Osteoblast (primary cell): ENCODE measurements around the gene PPP4R3A. TPM values are rescaled to one million over a fixed set of nuclear protein-coding genes. Genes with fewer than 3 reads are reported as not detected.
A peak's percentile ranks its signal among the peaks of the same experiment; 100 is the strongest.

ENCODE experiments used
- DNase-seq: peaks from one replicate; pipeline ENCODE4 v3.0.0; 2011; ENCODE audit warnings: low spot score, mixed read lengths; ENCODE audit not compliant: insufficient read length; ENCODE audit errors: missing footprints
- H2AFZ ChIP-seq: 2 replicates; pipeline ENCODE4 v1.6.0; 2011; ENCODE audit warnings: mild to moderate bottlenecking, low read length
- H3K27ac ChIP-seq: 2 replicates; pipeline ENCODE4 v1.5.1; 2011; ENCODE audit warnings: mild to moderate bottlenecking, low read depth, low read length, moderate library complexity
- H3K27me3 ChIP-seq: 2 replicates; pipeline ENCODE4 v1.6.0; 2012; ENCODE audit warnings: mild to moderate bottlenecking, control low read depth, inconsistent platforms, low read length, moderate library complexity; ENCODE audit not compliant: insufficient read depth
- H3K36me3 ChIP-seq: 2 replicates; pipeline ENCODE4 v1.5.1; 2011; ENCODE audit warnings: mild to moderate bottlenecking, low read length, control low read depth, moderate library complexity; ENCODE audit not compliant: insufficient read depth
- H3K4me1 ChIP-seq: 2 replicates; pipeline ENCODE4 v1.5.1; 2011; ENCODE audit warnings: mild to moderate bottlenecking, low read length, control low read depth, moderate library complexity; ENCODE audit not compliant: insufficient read depth
- H3K4me2 ChIP-seq: 2 replicates; pipeline ENCODE4 v1.6.0; 2011; ENCODE audit warnings: mild to moderate bottlenecking, low read length; ENCODE audit not compliant: insufficient read depth
- H3K4me3 ChIP-seq: fragments of 200-600 bp; sonication (generic); 3 replicates; pipeline ENCODE4 v1.5.1; 2012; ENCODE audit warnings: mild to moderate bottlenecking, low read length, inconsistent platforms; ENCODE audit not compliant: insufficient read depth
- H3K79me2 ChIP-seq: 2 replicates; pipeline ENCODE4 v1.6.0; 2012; ENCODE audit warnings: mild to moderate bottlenecking, low read length, control low read depth, inconsistent platforms; ENCODE audit not compliant: insufficient read depth
- H3K9me3 ChIP-seq: 2 replicates; pipeline ENCODE4 v1.5.1; 2011; ENCODE audit warnings: low read depth, low read length, control low read depth
- H4K20me1 ChIP-seq: 2 replicates; pipeline ENCODE4 v1.6.0; 2012; ENCODE audit warnings: mild to moderate bottlenecking, low read length, control low read depth; ENCODE audit not compliant: insufficient read depth
- CTCF ChIP-seq: IDR thresholded peaks from 2 replicates; pipeline ENCODE4 v1.5.1; 2011; ENCODE audit warnings: mild to moderate bottlenecking, low read depth, low read length, moderate library complexity; ENCODE audit errors: extremely low read depth
- total RNA-seq: library from RNA; depleted of rRNA; stranded (reverse); fragments of >200 nt; gene quantifications from 2 replicates; pipeline ENCODE4 v1.2.3, GENCODE V29; 2012

The PPP4R3A gene
- total RNA-seq, 1 donor: 43.4 TPM

GRCh38 chr14:91419044-91419397 lies 91.1 kb downstream of the PPP4R3A start:
- peaks cover 7% of the 10 kb centered on the region for H3K4me1 ChIP-seq
- H3K4me3 ChIP-seq: peak overlapping the region; percentile 61
- no peaks in the 10 kb centered on the region for H4K20me1 ChIP-seq
- H3K27me3 ChIP-seq: peaks cover 45% of the 10 kb centered on the region
- no peaks in the 10 kb centered on the region for H3K9me3 ChIP-seq
- no peak for DNase-seq
- no peaks in the 10 kb centered on the region for H3K79me2 ChIP-seq
- H3K36me3 ChIP-seq: no peaks in the 10 kb centered on the region
- no peak overlapping the region for H3K27ac ChIP-seq
- H2AFZ ChIP-seq: no peak overlapping the region
- peak overlapping the region; percentile 81 for H3K4me2 ChIP-seq
- no peak for TF ChIP-seq CTCF

- H3K27ac ChIP-seq: no peak overlapping the region
- peaks cover 47% of the 10 kb centered on the region for H3K27me3 ChIP-seq
- no peaks in the 10 kb centered on the region for H3K9me3 ChIP-seq
- H3K4me2 ChIP-seq: peak overlapping the region; percentile 81
- H3K4me3 ChIP-seq: peak overlapping the region; percentile 61
- peak; percentile 92 for DNase-seq
- TF ChIP-seq CTCF: peak; percentile 87
- no peaks in the 10 kb centered on the region for H3K36me3 ChIP-seq
- peak overlapping the region; percentile 89 for H2AFZ ChIP-seq
- H3K4me1 ChIP-seq: peaks cover 7% of the 10 kb centered on the region
- no peaks in the 10 kb centered on the region for H3K79me2 ChIP-seq
- H4K20me1 ChIP-seq: no peaks in the 10 kb centered on the region
Measured at GRCh38 chr14:91418387-91419043, 91.6 kb downstream of the PPP4R3A start.

GRCh38 chr14:91417983-91418386 lies 92.1 kb downstream of the PPP4R3A start:
- H3K4me1 ChIP-seq: peaks cover 7% of the 10 kb centered on the region
- H3K27ac ChIP-seq: no peak overlapping the region
- H3K4me2 ChIP-seq: peak overlapping the region; percentile 81
- no peak for TF ChIP-seq CTCF
- H3K9me3 ChIP-seq: no peaks in the 10 kb centered on the region
- no peaks in the 10 kb centered on the region for H3K36me3 ChIP-seq
- no peak overlapping the region for H2AFZ ChIP-seq
- H4K20me1 ChIP-seq: no peaks in the 10 kb centered on the region
- H3K79me2 ChIP-seq: no peaks in the 10 kb centered on the region
- peak overlapping the region; percentile 61 for H3K4me3 ChIP-seq
- DNase-seq: peak; percentile 83
- peaks cover 47% of the 10 kb centered on the region for H3K27me3 ChIP-seq

GRCh38 chr14:91417120-91417982 lies 92.8 kb downstream of the PPP4R3A start, which contains the start of gene CCDC88C:
Gene CCDC88C, minus strand, starts transcription at chr14:91417820. Its CDS starts 130 bp downstream, at chr14:91417690.
- no peak for TF ChIP-seq CTCF
- H3K36me3 ChIP-seq: no peaks in the 10 kb centered on the region
- H3K27me3 ChIP-seq: peaks cover 47% of the 10 kb centered on the region
- H3K27ac ChIP-seq: no peak within 1 kb of the TSS
- DNase-seq: peak; percentile 91
- H3K4me3 ChIP-seq: peak within 1 kb of the TSS; percentile 61
- no peaks in the 10 kb centered on the region for H3K79me2 ChIP-seq
- peaks cover 7% of the 10 kb centered on the region for H3K4me1 ChIP-seq
- peak within 1 kb of the TSS; percentile 89 for H2AFZ ChIP-seq
- peak within 1 kb of the TSS; percentile 81 for H3K4me2 ChIP-seq
- no peaks in the 10 kb centered on the region for H3K9me3 ChIP-seq
- no peaks in the 10 kb centered on the region for H4K20me1 ChIP-seq
